22Rv1 (cell line): ENCODE data around the gene CDC42BPB.

Experiments used
- CTCF ChIP-seq: fragments of 450-650 bp; IDR thresholded peaks from 2 replicates; pipeline ENCODE4 v1.5.1; 2017; ENCODE audit warnings: mild to moderate bottlenecking
- ZFX ChIP-seq: fragments of 450-650 bp; IDR thresholded peaks from 2 replicates; pipeline ENCODE4 v1.6.1; 2017; ENCODE audit warnings: antibody characterized with exemption, borderline replicate concordance

DNA sequence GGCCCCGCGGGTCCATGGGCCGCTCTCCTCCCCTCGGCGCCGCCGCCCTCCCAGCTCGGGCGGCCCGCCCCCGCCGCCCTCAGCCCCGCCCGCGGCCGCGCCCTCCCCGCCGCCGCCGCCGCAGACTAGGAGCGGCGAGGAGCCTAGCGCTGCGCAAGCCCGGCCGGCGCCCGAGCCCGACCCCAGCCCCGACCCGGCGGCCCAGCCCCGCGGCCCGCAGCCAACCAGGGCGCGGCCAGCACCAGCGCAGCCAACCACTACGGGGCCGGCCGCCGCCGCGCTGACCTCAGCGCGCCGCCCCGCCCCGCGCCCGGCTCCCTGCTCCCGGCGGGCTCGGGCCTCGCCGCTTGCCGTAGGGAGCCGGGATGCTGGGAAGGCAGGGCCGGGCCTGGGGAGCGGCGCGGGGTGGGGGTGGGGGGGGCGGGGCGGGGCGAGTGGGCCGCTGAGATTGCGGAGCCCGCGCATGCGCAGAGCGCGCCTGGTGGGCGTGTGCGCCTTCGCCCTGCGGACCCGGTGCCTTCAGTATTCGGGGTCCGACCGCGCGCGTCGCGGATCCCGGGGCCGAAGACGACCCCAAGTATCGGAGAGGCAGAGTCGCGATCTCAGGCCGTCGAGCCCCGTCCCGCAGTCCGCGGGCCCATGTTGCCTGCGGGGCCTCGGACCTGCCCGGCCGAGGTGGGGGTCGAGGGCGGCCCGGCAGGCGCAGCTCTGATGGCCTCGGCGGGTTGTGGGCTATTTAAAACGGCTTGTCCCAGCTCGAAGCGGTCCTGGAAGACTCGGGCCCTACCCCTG, at the start of gene CDC42BPB:
- TF ChIP-seq CTCF = no peak
- TF ChIP-seq ZFX = no peak
